Peyer's patch (tissue), 4 donors: Measurements from ENCODE around the gene MBNL2. TPM values are rescaled to one million over a fixed set of nuclear protein-coding genes. Genes with fewer than 3 reads are reported as not detected.

Experiments
- DNase-seq, 3 donors: peaks; one replicate each; pipeline ENCODE4 v3.0.0-alpha.2; 2017 to 2019
- H3K27ac ChIP-seq, 4 donors: fragments of 200-600 bp; sonication (generic); one replicate each; pipeline ENCODE4 v1.5.1; 2016 to 2019
- H3K27me3 ChIP-seq, 2 donors: fragments of 200-600 bp; sonication (generic); one replicate each; pipeline ENCODE4 v1.5.1; 2019
- H3K36me3 ChIP-seq, 3 donors: fragments of 200-600 bp; sonication (generic); one replicate each; pipeline ENCODE4 v1.5.1; 2016 to 2019
- H3K4me1 ChIP-seq, 4 donors: fragments of 200-600 bp; sonication (generic); one replicate each; pipeline ENCODE4 v1.5.1; 2016 to 2019
- H3K4me3 ChIP-seq, 4 donors: fragments of 200-600 bp; sonication (generic); 1 replicate in 3 of 4; 2 replicates in 1 of 4; pipeline ENCODE4 v1.5.1; 2016 to 2019; ENCODE audit warnings: mild to moderate bottlenecking in 1 of 4
- H3K9me3 ChIP-seq, 4 donors: fragments of 200-600 bp; sonication (generic); one replicate each; pipeline ENCODE4 v1.5.1; 2016 to 2019; ENCODE audit warnings: mild to moderate bottlenecking in 1 of 4
- POLR2A ChIP-seq, 2 donors: fragments of 450-650 bp; IDR thresholded peaks; one replicate each; pipeline ENCODE4 v1.5.1; 2017; ENCODE audit warnings: antibody characterized with exemption in 2 of 2, mild to moderate bottlenecking in 2 of 2, moderate library complexity in 2 of 2
- total RNA-seq, 4 donors: library from RNA; depleted of rRNA; stranded (reverse); fragments of >200 nt; gene quantifications; one replicate each; pipeline ENCODE4 v1.1.0, GENCODE V29; 2016
- TF ChIP-seq, protein P1 (sequence below), 6 experiments: fragments of 450-650 bp in 4 of 6; fragments of 200-600 bp in 2 of 6; sonication (generic) in 1 of 6; IDR thresholded peaks; one replicate each; pipeline ENCODE4 v1.5.1; 2017 to 2019; ENCODE audit warnings: antibody characterized with exemption in 6 of 6, mild to moderate bottlenecking in 3 of 6, moderate library complexity in 1 of 6

Gene MBNL2
- total RNA-seq, 4 donors from 2014 or later = 27.0 to 44.6 (median 36.3) TPM

DNA sequence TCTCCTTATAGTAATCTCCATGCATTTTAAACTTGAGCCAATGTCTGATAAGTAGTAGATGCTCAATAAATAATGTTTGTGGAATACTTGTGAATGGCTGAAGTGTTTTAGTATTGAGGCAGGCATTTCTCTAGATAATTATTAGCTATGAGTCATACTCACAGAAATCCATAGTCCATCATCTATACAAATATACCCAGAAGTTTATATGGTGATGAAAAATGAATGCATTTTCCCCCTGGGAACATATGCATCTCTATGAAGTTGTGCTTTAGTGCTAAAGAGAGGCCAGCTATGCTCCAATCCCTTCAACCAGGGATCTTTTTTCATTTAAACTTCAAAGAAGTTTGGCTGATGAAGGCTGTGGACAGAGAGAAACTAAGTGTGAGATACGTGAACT, 17.2 kb downstream of the MBNL2 start:
- no peaks in the 10 kb centered on the region for H3K27me3 ChIP-seq
- no peak overlapping the region for H3K4me3 ChIP-seq
- TF ChIP-seq POLR2A (IDR thresholded peaks at IDR 0.05) = no peak
- peak overlapping the region in 2 of 4 donors; percentile 5 to 9 for H3K27ac ChIP-seq
- no peak for DNase-seq
- H3K9me3 ChIP-seq = no peaks in the 10 kb centered on the region
- peaks cover 0 to 57% (median 0%) of the 10 kb centered on the region in 4 donors for H3K4me1 ChIP-seq
- H3K36me3 ChIP-seq = no peaks in the 10 kb centered on the region

DNA sequence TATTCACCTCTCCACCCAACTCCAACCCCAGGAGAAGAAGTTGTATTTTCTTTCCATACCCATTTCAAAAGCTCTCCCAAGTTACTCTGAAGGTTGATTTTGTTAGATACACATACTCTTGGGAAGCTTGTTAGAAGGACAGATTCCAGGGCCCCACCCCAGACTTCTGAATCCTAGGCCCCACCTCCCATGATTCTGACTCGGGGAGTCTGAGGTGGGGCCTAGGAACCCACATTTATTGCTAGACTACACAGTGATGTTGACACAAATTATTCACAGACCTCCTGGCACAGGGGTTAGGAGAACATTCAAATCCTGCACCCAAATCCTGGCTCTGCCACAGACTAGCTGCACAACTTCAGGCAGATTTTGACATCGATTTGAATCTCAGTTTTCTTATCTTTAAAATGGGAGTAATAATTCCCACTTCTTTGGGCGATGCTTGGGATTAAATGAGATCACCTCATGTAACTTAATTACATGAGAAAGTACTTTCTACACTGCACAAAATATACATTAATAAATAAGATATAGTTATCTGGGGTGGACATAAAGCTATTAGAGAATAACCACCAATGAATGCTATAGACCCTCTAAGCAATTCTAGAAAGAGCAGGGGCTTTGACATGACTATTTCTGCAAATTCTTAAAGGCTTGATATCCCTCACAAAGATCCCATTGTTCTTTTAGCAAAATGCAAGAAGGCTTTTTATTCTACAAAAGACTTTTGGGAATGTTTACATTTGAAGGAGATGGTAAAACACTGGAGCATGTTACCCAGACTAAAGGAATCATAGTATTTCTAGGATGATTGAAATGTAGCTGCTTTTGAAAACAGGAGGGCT, 18.0 kb downstream of the MBNL2 start:
- peaks cover 0 to 57% (median 0%) of the 10 kb centered on the region in 4 donors for H3K4me1 ChIP-seq
- peak overlapping the region in 2 of 4 donors; percentile 5 to 9 for H3K27ac ChIP-seq
- DNase-seq = no peak

DNA sequence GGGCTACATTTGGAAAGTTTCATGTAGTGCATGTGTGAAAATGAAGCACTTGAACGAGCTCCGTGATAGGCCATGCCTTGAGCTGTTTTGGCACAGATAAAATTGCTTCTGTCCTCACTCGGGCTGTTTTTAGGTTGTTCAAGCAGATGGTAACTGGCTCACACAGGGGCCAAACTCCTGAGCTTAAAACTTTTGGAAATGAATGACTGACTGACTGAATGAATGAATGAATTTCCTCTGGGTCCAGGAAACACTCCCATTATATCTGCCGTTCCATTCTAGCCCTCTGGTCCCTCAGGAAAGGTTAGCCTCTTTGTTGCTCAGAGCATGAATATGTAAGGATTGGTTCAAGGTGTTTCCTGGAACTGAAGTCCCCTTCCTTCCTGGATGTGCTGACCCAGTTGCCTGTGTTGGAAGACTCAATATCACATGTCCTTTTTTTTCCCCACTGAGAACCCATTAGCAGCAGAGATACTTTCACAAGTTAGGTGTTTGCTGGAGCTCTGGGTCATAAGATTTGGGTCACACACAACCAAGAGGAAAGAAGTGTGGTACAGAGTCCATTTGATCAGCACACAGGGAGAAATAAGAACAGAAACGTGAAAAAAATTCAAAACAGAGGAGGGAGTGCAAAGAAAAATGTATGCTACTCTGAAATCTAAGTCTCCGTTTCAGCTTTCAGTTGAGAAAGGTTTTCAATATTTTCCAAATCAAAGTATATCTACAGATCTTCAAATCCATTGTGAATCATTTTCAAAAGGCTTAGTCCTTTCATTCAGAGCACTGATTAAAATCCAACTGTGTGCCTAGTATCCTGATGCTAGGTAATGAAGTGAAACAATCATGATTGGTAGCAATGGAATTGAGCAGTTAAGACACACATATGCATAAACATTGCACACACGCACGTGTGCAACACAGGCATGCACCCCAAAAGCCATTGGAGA, 18.9 kb downstream of the MBNL2 start:
- Histone ChIP-seq H3K36me3 (no peaks in the 10 kb centered on the region), H3K4me3 (no peak overlapping the region), H3K27me3 (no peaks in the 10 kb centered on the region), H3K27ac (peak overlapping the region in 2 of 4 donors; percentile 12 to 20), H3K4me1 (peaks cover 0 to 55% (median 0%) of the 10 kb centered on the region in 4 donors), H3K9me3 (no peaks in the 10 kb centered on the region)
- DNase-seq = no peak
- no peak for TF ChIP-seq POLR2A (IDR thresholded peaks at IDR 0.05)
- TF ChIP-seq, protein P1, sequence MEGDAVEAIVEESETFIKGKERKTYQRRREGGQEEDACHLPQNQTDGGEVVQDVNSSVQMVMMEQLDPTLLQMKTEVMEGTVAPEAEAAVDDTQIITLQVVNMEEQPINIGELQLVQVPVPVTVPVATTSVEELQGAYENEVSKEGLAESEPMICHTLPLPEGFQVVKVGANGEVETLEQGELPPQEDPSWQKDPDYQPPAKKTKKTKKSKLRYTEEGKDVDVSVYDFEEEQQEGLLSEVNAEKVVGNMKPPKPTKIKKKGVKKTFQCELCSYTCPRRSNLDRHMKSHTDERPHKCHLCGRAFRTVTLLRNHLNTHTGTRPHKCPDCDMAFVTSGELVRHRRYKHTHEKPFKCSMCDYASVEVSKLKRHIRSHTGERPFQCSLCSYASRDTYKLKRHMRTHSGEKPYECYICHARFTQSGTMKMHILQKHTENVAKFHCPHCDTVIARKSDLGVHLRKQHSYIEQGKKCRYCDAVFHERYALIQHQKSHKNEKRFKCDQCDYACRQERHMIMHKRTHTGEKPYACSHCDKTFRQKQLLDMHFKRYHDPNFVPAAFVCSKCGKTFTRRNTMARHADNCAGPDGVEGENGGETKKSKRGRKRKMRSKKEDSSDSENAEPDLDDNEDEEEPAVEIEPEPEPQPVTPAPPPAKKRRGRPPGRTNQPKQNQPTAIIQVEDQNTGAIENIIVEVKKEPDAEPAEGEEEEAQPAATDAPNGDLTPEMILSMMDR (IDR thresholded peaks at IDR 0.05) = no peak

More for the DNA sequence above, 18.0 kb downstream of the MBNL2 start:
- TF ChIP-seq, protein P1 (IDR thresholded peaks at IDR 0.05) = no peak
- no peak for TF ChIP-seq POLR2A (IDR thresholded peaks at IDR 0.05)
- H3K27me3 ChIP-seq = no peaks in the 10 kb centered on the region
- no peaks in the 10 kb centered on the region for H3K9me3 ChIP-seq
- no peak overlapping the region for H3K4me3 ChIP-seq
- no peaks in the 10 kb centered on the region for H3K36me3 ChIP-seq

GRCh38 chr13:97241761-97242160, 19.6 kb downstream of the MBNL2 start:
- Histone ChIP-seq H3K27me3 (no peaks in the 10 kb centered on the region), H3K4me3 (no peak overlapping the region), H3K9me3 (no peaks in the 10 kb centered on the region), H3K36me3 (no peaks in the 10 kb centered on the region), H3K4me1 (peaks cover 0 to 48% (median 0%) of the 10 kb centered on the region in 4 donors), H3K27ac (peak overlapping the region in 2 of 4 donors; percentile 12 to 20)
- no peak for DNase-seq
- no peak for TF ChIP-seq POLR2A (IDR thresholded peaks at IDR 0.05)
- TF ChIP-seq, protein P1 (IDR thresholded peaks at IDR 0.05) = no peak

- DNase-seq = no peak
- H3K27ac ChIP-seq = peak overlapping the region in 2 of 4 donors; percentile 12 to 50
- peaks cover 0 to 41% (median 0%) of the 10 kb centered on the region in 4 donors for H3K4me1 ChIP-seq
- H3K36me3 ChIP-seq = no peaks in the 10 kb centered on the region
- TF ChIP-seq, protein P1 (IDR thresholded peaks at IDR 0.05) = no peak
- TF ChIP-seq POLR2A (IDR thresholded peaks at IDR 0.05) = no peak
- no peaks in the 10 kb centered on the region for H3K27me3 ChIP-seq
- no peaks in the 10 kb centered on the region for H3K9me3 ChIP-seq
- H3K4me3 ChIP-seq = no peak overlapping the region
Observed at GRCh38 chr13:97242755-97243497, 20.8 kb downstream of the MBNL2 start.
